Muscle layer of duodenum (tissue), 2 donors: ENCODE data around the gene RAB30.
"Not testable (repeated sequence)": the region's sequence is repeated elsewhere in the genome, so short reads cannot be mapped to it uniquely, and the experiment has no call there.

Experiments used
- H3K27ac ChIP-seq: one replicate; pipeline ENCODE4 v1.7.0; 2013; ENCODE audit warnings: mild to moderate bottlenecking, low read length
- H3K27me3 ChIP-seq: one replicate; pipeline ENCODE4 v1.7.0; 2013; ENCODE audit warnings: low read depth, mild to moderate bottlenecking, control low read depth, low read length
- H3K36me3 ChIP-seq, 2 donors: one replicate each; pipeline ENCODE4 v1.7.0; 2013; ENCODE audit warnings: low read length in 2 of 2, control low read depth in 1 of 2, mild to moderate bottlenecking in 1 of 2; ENCODE audit not compliant: insufficient read depth in 2 of 2, control insufficient read depth in 1 of 2
- H3K4me1 ChIP-seq, 2 donors: one replicate each; pipeline ENCODE4 v1.7.0; 2013; ENCODE audit warnings: low read length in 2 of 2, mild to moderate bottlenecking in 2 of 2, control low read depth in 1 of 2, moderate library complexity in 1 of 2; ENCODE audit not compliant: insufficient read depth in 2 of 2, control insufficient read depth in 1 of 2
- H3K4me3 ChIP-seq, 2 donors: one replicate each; pipeline ENCODE4 v1.7.0; 2013; ENCODE audit warnings: low read length in 2 of 2, low read depth in 1 of 2, mild to moderate bottlenecking in 1 of 2
- H3K9me3 ChIP-seq, 2 donors: one replicate each; pipeline ENCODE4 v1.7.0; 2013; ENCODE audit warnings: low read length in 2 of 2, control low read depth in 1 of 2, mild to moderate bottlenecking in 1 of 2; ENCODE audit not compliant: control insufficient read depth in 1 of 2
- donor health status: healthy.

The RAB30 gene

GRCh38 chr11:82976786-82977185 is 94.9 kb downstream of the RAB30 start:
- Histone ChIP-seq H3K27me3 (no peaks in the 10 kb centered on the region), H3K36me3 (peaks cover 4 to 5% of the 10 kb centered on the region in 2 donors), H3K9me3 (no peaks in the 10 kb centered on the region), H3K27ac (no peak overlapping the region), H3K4me1 (no peaks in the 10 kb centered on the region), H3K4me3 (no peak overlapping the region)

DNA sequence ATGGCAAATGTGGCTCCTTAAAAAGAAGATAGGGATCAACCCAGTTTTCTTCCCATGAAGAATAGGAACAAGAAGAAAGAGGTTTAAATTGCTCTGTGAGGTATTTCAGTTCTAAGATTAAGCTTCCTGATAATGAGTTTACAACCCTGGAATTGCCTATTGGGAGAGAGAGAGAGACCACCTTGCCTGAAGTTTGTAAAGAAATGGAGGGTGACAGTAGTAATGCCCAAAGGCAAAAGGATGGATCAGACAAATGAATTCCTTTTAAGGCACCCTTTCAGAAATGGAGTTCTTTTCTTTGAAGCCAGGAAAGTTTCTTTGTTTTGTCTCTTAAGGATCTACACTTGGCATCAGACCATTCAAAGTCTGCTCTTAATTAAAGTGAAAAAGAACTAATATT is 95.8 kb downstream of the RAB30 start:
- no peaks in the 10 kb centered on the region for H3K36me3 ChIP-seq
- no peak overlapping the region for H3K4me3 ChIP-seq
- H3K27ac ChIP-seq, result no peak overlapping the region
- no peaks in the 10 kb centered on the region for H3K27me3 ChIP-seq
- no peaks in the 10 kb centered on the region for H3K4me1 ChIP-seq
- no peaks in the 10 kb centered on the region for H3K9me3 ChIP-seq

DNA sequence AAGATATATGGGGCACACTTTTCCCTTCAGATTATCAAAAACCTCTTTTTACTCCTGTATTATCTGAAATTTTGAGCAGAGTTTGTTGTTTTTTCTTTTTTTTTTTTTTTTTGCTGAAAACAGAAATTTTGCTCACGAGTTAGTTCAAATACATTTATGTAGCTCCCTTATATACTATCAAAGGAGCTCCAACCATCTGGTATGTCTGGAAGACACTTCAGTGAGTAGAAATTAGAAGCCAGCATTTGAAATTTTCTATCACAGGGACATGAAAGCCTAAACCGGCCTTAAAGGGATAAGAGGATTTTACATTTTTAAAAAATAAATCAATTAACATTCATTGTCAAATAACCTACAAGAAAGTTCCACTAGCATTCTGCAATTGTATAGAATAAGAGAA is 96.8 kb downstream of the RAB30 start:
- no peaks in the 10 kb centered on the region for H3K36me3 ChIP-seq
- no peaks in the 10 kb centered on the region for H3K4me1 ChIP-seq
- no peaks in the 10 kb centered on the region for H3K9me3 ChIP-seq
- no peak overlapping the region for H3K4me3 ChIP-seq
- no peak overlapping the region for H3K27ac ChIP-seq
- H3K27me3 ChIP-seq, result no peaks in the 10 kb centered on the region

DNA sequence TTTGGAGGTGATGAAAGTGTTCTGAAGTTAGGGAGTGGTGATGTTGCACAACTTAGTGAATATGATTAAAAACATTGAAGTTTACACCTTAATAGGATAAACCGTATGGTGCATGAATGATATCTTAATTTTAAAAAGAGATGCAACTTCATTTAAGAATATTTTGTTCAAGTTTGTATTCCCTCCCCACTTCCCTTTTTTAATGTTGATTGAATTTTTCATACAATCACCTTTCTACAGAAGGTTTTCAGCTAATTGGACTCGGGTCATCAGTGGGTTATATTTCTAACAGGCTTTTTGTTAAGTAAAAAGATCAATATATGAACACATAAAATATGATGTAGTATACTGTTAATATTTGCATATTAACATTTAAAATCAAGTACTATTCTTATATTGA is 97.6 kb downstream of the RAB30 start:
- Histone ChIP-seq H3K4me1 (no peaks in the 10 kb centered on the region), H3K27me3 (no peaks in the 10 kb centered on the region), H3K36me3 (no peaks in the 10 kb centered on the region), H3K9me3 (no peaks in the 10 kb centered on the region), H3K27ac (no peak overlapping the region), H3K4me3 (no peak overlapping the region)

DNA sequence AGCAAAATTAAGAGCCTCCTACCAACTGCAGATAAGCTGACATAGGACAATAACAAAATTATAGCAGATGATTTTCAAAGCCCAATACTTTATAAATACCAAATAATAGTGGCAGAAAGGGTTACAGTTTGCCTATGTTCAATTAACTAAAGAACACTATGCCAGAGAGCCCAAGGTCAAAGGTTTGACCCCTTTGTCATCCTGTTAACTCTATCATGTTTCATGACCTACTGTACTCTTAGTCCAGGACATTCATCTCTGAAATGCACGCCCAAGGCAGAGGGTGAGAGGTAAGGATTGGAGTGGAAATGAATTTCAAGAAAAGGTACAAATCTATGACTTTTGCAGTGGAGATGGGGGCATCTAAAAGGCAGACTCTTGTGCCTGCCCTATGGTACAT is 99.6 kb downstream of the RAB30 start:
- no peak overlapping the region for H3K4me3 ChIP-seq
- no peaks in the 10 kb centered on the region for H3K4me1 ChIP-seq
- no peaks in the 10 kb centered on the region for H3K9me3 ChIP-seq
- no peak overlapping the region for H3K27ac ChIP-seq
- no peaks in the 10 kb centered on the region for H3K36me3 ChIP-seq
- no peaks in the 10 kb centered on the region for H3K27me3 ChIP-seq

- H3K4me3 ChIP-seq, H3K36me3 ChIP-seq, H3K9me3 ChIP-seq, H3K27me3 ChIP-seq, H3K4me1 ChIP-seq, H3K27ac ChIP-seq: not testable (repeated sequence)
Observed at GRCh38 chr11:82971519-82971946, 100.2 kb downstream of the RAB30 start.

DNA sequence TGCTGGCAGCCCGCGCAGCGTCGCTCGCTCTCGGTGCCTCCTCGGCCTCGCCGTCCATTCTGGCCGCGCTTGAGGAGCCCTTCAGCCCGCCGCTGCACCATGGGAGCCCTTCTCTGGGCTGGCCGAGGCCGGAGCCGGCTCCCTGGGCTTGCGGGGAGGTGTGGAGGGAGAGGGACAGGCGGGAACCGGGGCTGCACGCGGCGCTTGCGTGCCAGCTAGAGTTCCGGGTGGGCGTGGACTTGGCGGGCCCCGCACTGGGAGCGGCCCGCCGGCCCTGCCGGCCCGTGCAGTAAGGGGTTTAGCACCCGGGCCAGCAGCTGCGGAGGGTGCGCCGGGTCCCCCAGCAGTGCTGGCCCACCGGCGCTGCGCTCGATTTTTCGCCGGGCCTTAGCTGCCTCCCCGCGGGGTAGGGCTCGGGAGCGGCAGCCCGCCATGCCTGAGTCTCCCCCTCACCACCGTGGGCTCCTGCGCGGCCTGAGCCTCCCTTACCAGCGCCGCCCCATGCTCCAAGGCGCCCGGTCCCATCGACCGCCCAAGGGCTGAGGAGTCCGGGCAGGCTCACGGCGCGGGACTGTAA is 101.1 kb downstream of the RAB30 start:
- H3K27ac ChIP-seq, H3K4me1 ChIP-seq, H3K27me3 ChIP-seq, H3K4me3 ChIP-seq, H3K36me3 ChIP-seq, H3K9me3 ChIP-seq: not testable (repeated sequence)

DNA sequence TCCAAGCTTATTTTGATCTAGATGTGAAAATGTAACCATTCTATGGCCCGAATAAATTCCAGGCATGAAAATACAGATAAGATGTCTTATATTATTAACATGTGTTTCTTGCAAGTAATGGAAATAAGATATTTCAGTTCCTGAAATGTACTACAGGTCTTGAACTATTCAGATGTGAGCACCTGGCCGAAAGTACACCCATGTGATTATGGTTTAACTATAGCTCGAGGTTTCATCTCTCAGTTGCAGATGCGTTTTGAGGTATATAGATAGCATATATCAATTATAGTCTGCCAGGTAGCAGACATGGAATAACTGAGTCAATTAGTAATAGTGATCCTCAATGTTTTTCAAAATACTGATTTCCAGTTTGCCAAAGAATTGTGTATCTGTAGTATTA is 101.9 kb downstream of the RAB30 start:
- H3K9me3 ChIP-seq, result no peaks in the 10 kb centered on the region
- H3K36me3 ChIP-seq, result no peaks in the 10 kb centered on the region
- H3K4me3 ChIP-seq, result no peak overlapping the region
- no peaks in the 10 kb centered on the region for H3K4me1 ChIP-seq
- no peaks in the 10 kb centered on the region for H3K27me3 ChIP-seq
- no peak overlapping the region for H3K27ac ChIP-seq

GRCh38 chr11:82967381-82967780 is 104.3 kb downstream of the RAB30 start:
- no peaks in the 10 kb centered on the region for H3K36me3 ChIP-seq
- no peaks in the 10 kb centered on the region for H3K4me1 ChIP-seq
- no peak overlapping the region for H3K27ac ChIP-seq
- H3K4me3 ChIP-seq, result no peak overlapping the region
- no peaks in the 10 kb centered on the region for H3K9me3 ChIP-seq
- no peaks in the 10 kb centered on the region for H3K27me3 ChIP-seq

DNA sequence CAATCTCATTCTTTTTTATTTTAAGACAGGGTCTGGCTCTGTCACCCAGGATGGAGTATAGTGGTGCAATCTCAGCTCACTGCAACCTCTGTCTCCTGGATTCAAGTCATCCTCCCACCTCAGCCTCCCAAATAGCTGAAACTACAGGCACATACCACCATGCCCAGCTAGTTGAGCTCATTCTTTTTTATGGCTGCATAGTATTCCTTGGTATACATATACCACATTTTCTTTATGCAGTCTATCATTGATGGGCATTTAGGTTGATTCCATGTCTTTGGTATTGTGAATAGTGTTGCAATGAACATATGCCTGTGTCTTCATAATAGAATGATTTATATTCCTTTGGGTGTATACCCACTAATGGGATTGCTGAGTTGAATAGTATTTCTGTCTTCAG is 109.7 kb downstream of the RAB30 start:
- not testable (repeated sequence) for H3K9me3 ChIP-seq, H3K27me3 ChIP-seq, H3K27ac ChIP-seq, H3K36me3 ChIP-seq, H3K4me3 ChIP-seq, H3K4me1 ChIP-seq

DNA sequence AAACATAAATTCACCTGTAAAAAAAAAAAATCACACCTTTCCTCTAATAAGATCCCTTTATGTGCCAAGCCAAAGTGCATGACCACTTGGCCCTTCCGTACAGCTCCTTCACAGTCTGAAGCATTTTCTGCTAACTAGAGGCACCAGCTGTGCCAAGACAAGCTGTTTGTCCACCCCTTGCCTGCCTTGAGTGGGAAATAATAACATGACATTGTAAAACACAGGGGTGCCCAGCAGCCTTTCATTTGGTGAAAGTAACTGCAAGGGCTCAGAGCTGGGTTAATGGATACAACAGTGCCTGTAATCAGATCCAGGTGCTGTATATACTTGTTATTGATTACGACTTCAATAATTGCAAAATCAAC is 110.9 kb downstream of the RAB30 start:
- Histone ChIP-seq H3K4me3 (no peak overlapping the region), H3K27ac (no peak overlapping the region), H3K9me3 (peaks cover 0 to 3% of the 10 kb centered on the region in 2 donors), H3K36me3 (no peaks in the 10 kb centered on the region), H3K27me3 (no peaks in the 10 kb centered on the region), H3K4me1 (no peaks in the 10 kb centered on the region)

GRCh38 chr11:82959987-82960778 is 111.5 kb downstream of the RAB30 start:
- no peaks in the 10 kb centered on the region for H3K4me1 ChIP-seq
- H3K9me3 ChIP-seq, result peaks cover 0 to 3% of the 10 kb centered on the region in 2 donors
- no peak overlapping the region for H3K4me3 ChIP-seq
- H3K27ac ChIP-seq, result no peak overlapping the region
- no peaks in the 10 kb centered on the region for H3K36me3 ChIP-seq
- no peaks in the 10 kb centered on the region for H3K27me3 ChIP-seq
